HG03097 (cell line): ENCODE data around the gene LEFTY2.
"Not testable (repeated sequence)": the region's sequence is repeated elsewhere in the genome, so short reads cannot be mapped to it uniquely, and the experiment has no call there.

Experiments used
- ATAC-seq: cut with Tn5 transposase; IDR thresholded peaks from one replicate; pipeline ENCODE4 v1.9.1; 2021; ENCODE audit not compliant: unreplicated experiment, low FRiP score

LEFTY2 gene

GRCh38 chr1:225941187-225941941 lies at the start of gene LEFTY2:
LEFTY2 (minus strand) TSS chr1:225941220; CDS start chr1:225941140, 80 bp downstream.
- ATAC-seq, result no peak

GRCh38 chr1:225987491-225988316 lies 46.7 kb upstream of the LEFTY2 start:
- no peak for ATAC-seq

GRCh38 chr1:225981714-225982113 lies 40.7 kb upstream of the LEFTY2 start:
- no peak for ATAC-seq

GRCh38 chr1:225980005-225980836 lies 39.2 kb upstream of the LEFTY2 start:
- no peak for ATAC-seq

GRCh38 chr1:225979421-225979820 lies 38.4 kb upstream of the LEFTY2 start:
- no peak for ATAC-seq

GRCh38 chr1:225977937-225978748 lies 37.1 kb upstream of the LEFTY2 start:
- ATAC-seq, result peak; percentile 57

- not testable (repeated sequence) for ATAC-seq
These were observed 34.1 kb upstream of the LEFTY2 start for GRCh38 chr1:225975146-225975545.

GRCh38 chr1:225974454-225974853 lies 33.4 kb upstream of the LEFTY2 start:
- no peak for ATAC-seq

GRCh38 chr1:225973158-225973557 lies 32.1 kb upstream of the LEFTY2 start:
- no peak for ATAC-seq

GRCh38 chr1:225972344-225973152 lies 31.5 kb upstream of the LEFTY2 start:
- ATAC-seq, result no peak

- not testable (repeated sequence) for ATAC-seq
These were observed 29.7 kb upstream of the LEFTY2 start for GRCh38 chr1:225970592-225971157.

- not testable (repeated sequence) for ATAC-seq
These were observed 28.7 kb upstream of the LEFTY2 start for GRCh38 chr1:225969751-225970150.

GRCh38 chr1:225965231-225965630 lies 24.2 kb upstream of the LEFTY2 start:
- ATAC-seq, result no peak

- ATAC-seq, result no peak
These were observed 22.9 kb upstream of the LEFTY2 start for GRCh38 chr1:225963735-225964530.

- ATAC-seq, result no peak
These were observed 21.5 kb upstream of the LEFTY2 start for GRCh38 chr1:225962440-225962975.

- no peak for ATAC-seq
These were observed 20.8 kb upstream of the LEFTY2 start for GRCh38 chr1:225961659-225962439.

GRCh38 chr1:225958041-225958440 lies 17.0 kb upstream of the LEFTY2 start:
- ATAC-seq, result no peak
